Neutrophil (primary cell): ENCODE measurements around the gene SLC4A1AP.

ENCODE experiments used
- H3K27ac ChIP-seq: fragments of 200-600 bp; sonication (generic); 2 replicates; pipeline ENCODE4 v1.5.1; 2016; ENCODE audit warnings: mild to moderate bottlenecking, moderate library complexity
- H3K27me3 ChIP-seq: fragments of 200-600 bp; sonication (generic); 2 replicates; pipeline ENCODE4 v1.6.0; 2016; ENCODE audit warnings: mild to moderate bottlenecking
- H3K36me3 ChIP-seq: fragments of 200-600 bp; sonication (generic); 2 replicates; pipeline ENCODE4 v1.5.1; 2017
- H3K4me1 ChIP-seq, 2 experiments: fragments of 200-600 bp in 1 of 2; sonication (generic) in 1 of 2; 1 replicate in 1 of 2; 2 replicates in 1 of 2; pipeline versions ENCODE4 v1.5.1 to v1.6.1; 2013 to 2016; ENCODE audit warnings: low read depth in 1 of 2, low read length in 1 of 2, mild to moderate bottlenecking in 1 of 2, moderate library complexity in 1 of 2; ENCODE audit not compliant: control insufficient read depth in 1 of 2, insufficient read depth in 1 of 2
- H3K4me3 ChIP-seq, 2 experiments: fragments of 200-600 bp in 1 of 2; sonication (generic) in 1 of 2; 1 replicate in 1 of 2; 2 replicates in 1 of 2; pipeline ENCODE4 v1.5.1; 2013 to 2016; ENCODE audit warnings: low read depth in 1 of 2, low read length in 1 of 2, mild to moderate bottlenecking in 1 of 2, moderate library complexity in 1 of 2
- H3K9me3 ChIP-seq: fragments of 200-600 bp; sonication (generic); 2 replicates; pipeline ENCODE4 v1.5.1; 2016
- TF ChIP-seq, protein P1 (sequence below): fragments of 200-600 bp; sonication (generic); IDR thresholded peaks from 2 replicates; pipeline ENCODE4 v1.5.1; 2016; ENCODE audit warnings: antibody characterized with exemption

SLC4A1AP gene

GRCh38 chr2:27709960-27710575 is 46.4 kb downstream of the SLC4A1AP start:
- H3K4me3 ChIP-seq: no peak overlapping the region
- no peak overlapping the region for H3K27ac ChIP-seq
- TF ChIP-seq, protein P1, sequence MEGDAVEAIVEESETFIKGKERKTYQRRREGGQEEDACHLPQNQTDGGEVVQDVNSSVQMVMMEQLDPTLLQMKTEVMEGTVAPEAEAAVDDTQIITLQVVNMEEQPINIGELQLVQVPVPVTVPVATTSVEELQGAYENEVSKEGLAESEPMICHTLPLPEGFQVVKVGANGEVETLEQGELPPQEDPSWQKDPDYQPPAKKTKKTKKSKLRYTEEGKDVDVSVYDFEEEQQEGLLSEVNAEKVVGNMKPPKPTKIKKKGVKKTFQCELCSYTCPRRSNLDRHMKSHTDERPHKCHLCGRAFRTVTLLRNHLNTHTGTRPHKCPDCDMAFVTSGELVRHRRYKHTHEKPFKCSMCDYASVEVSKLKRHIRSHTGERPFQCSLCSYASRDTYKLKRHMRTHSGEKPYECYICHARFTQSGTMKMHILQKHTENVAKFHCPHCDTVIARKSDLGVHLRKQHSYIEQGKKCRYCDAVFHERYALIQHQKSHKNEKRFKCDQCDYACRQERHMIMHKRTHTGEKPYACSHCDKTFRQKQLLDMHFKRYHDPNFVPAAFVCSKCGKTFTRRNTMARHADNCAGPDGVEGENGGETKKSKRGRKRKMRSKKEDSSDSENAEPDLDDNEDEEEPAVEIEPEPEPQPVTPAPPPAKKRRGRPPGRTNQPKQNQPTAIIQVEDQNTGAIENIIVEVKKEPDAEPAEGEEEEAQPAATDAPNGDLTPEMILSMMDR: no peak
- H3K9me3 ChIP-seq: no peaks in the 10 kb centered on the region
- peaks cover 19% of the 10 kb centered on the region for H3K27me3 ChIP-seq
- H3K4me1 ChIP-seq: peaks cover under 1 to 6% of the 10 kb centered on the region in 2 experiments
- no peaks in the 10 kb centered on the region for H3K36me3 ChIP-seq

- TF ChIP-seq, protein P1: no peak
Measured at GRCh38 chr2:27710640-27711430, 47.1 kb downstream of the SLC4A1AP start.

GRCh38 chr2:27711804-27712203 is 48.1 kb downstream of the SLC4A1AP start:
- H3K9me3 ChIP-seq: no peaks in the 10 kb centered on the region
- H3K27me3 ChIP-seq: peaks cover 37% of the 10 kb centered on the region
- no peak overlapping the region for H3K27ac ChIP-seq
- H3K36me3 ChIP-seq: no peaks in the 10 kb centered on the region
- H3K4me1 ChIP-seq: peaks cover 0 to 7% of the 10 kb centered on the region in 2 experiments
- H3K4me3 ChIP-seq: no peak overlapping the region
- TF ChIP-seq, protein P1: no peak

More at GRCh38 chr2:27710640-27711430, 47.1 kb downstream of the SLC4A1AP start:
- peaks cover under 1 to 7% of the 10 kb centered on the region in 2 experiments for H3K4me1 ChIP-seq
- no peaks in the 10 kb centered on the region for H3K36me3 ChIP-seq
- H3K27ac ChIP-seq: no peak overlapping the region
- H3K9me3 ChIP-seq: no peaks in the 10 kb centered on the region
- H3K27me3 ChIP-seq: peaks cover 27% of the 10 kb centered on the region
- H3K4me3 ChIP-seq: no peak overlapping the region

GRCh38 chr2:27712522-27712921 is 48.8 kb downstream of the SLC4A1AP start:
- TF ChIP-seq, protein P1: no peak
- Histone ChIP-seq H3K27me3 (peaks cover 44% of the 10 kb centered on the region), H3K27ac (no peak overlapping the region), H3K4me1 (peaks cover 0 to 7% of the 10 kb centered on the region in 2 experiments), H3K36me3 (no peaks in the 10 kb centered on the region), H3K9me3 (no peaks in the 10 kb centered on the region), H3K4me3 (no peak overlapping the region)

GRCh38 chr2:27713201-27713600 is 49.5 kb downstream of the SLC4A1AP start:
- no peak overlapping the region for H3K4me3 ChIP-seq
- H3K4me1 ChIP-seq: peaks cover 0 to 7% of the 10 kb centered on the region in 2 experiments
- no peaks in the 10 kb centered on the region for H3K36me3 ChIP-seq
- TF ChIP-seq, protein P1: no peak
- H3K27me3 ChIP-seq: peaks cover 51% of the 10 kb centered on the region
- no peak overlapping the region for H3K27ac ChIP-seq
- no peaks in the 10 kb centered on the region for H3K9me3 ChIP-seq
